ENCODE results near the gene ZNF774.

The ZNF774 gene

GRCh38 chr15:90407336-90407735, 55.3 kb downstream of the ZNF774 start (continued):
- TF ChIP-seq HIC1 (tag by site-specific recombination; IDR thresholded peaks at IDR 0.05) (no peak), ZNF549 (tag by site-specific recombination; IDR thresholded peaks at IDR 0.05) (no peak), KLF8 (tag by site-specific recombination; IDR thresholded peaks at IDR 0.05) (no peak), ZNF76 (tag by site-specific recombination; IDR thresholded peaks at IDR 0.05; ENCODE audit: borderline replicate concordance, low read depth) (no peak)

- no peak overlapping the region for H3K27ac ChIP-seq (ENCODE audit: extremely low read depth, low read depth, low read length)
- CTCF ChIA-PET: interaction anchor here (0.6 to 0.7 kb wide), 3 partner anchors 35 to 675 kb away, joined by 3 read pairs; no protein-coding TSS in a partner anchor
- no peak overlapping the region for H3K4me3 ChIP-seq (ENCODE audit: low read depth, low read length)
- H3K4me1 ChIP-seq (ENCODE audit: control insufficient read depth, insufficient read depth, low read length): peaks cover 25% of the 10 kb centered on the region
- no peaks in the 10 kb centered on the region for H3K36me3 ChIP-seq (ENCODE audit: control insufficient read depth in 2 of 2, insufficient read depth in 1 of 2, low read length in 2 of 2)
- POLR2A ChIA-PET: interaction anchor here (0.7 to 2.2 kb wide), 2 partner anchors 18 to 20 kb away, joined by 6 to 9 read pairs; partner anchors contain the start of gene IQGAP1
- H3K9me3 ChIP-seq (ENCODE audit: control insufficient read depth, insufficient read depth, low read depth, low read length): no peaks in the 10 kb centered on the region
- TF ChIP-seq ZNF555 (tag by site-specific recombination; conservative IDR thresholded peaks at IDR 0.05) (no peak), MEIS1 (CRISPR knock-in tag; IDR thresholded peaks at IDR 0.05; ENCODE audit: borderline replicate concordance) (no peak), ZNF391 (tag by site-specific recombination; IDR thresholded peaks at IDR 0.05; ENCODE audit: borderline replicate concordance, low read depth) (no peak), ZNF529 (tag by site-specific recombination; IDR thresholded peaks at IDR 0.05; ENCODE audit: insufficient replicate concordance) (no peak), ZNF549 (tag by site-specific recombination; IDR thresholded peaks at IDR 0.05) (no peak), ZNF26 (tag by site-specific recombination; IDR thresholded peaks at IDR 0.05) (no peak), ZBTB6 (tag by site-specific recombination; IDR thresholded peaks at IDR 0.05) (no peak), ZIC2 (tag by site-specific recombination; IDR thresholded peaks at IDR 0.05) (no peak), ZNF302 (tag by site-specific recombination; IDR thresholded peaks at IDR 0.05; ENCODE audit: low read depth) (no peak), ZNF148 (tag by site-specific recombination; IDR thresholded peaks at IDR 0.05; ENCODE audit: borderline replicate concordance) (no peak), ZFP3 (tag by site-specific recombination; IDR thresholded peaks at IDR 0.05; ENCODE audit: low read depth) (no peak), PRDM6 (tag by site-specific recombination; IDR thresholded peaks at IDR 0.05) (peak; percentile 32; the same call in 1 of the 2 replicates), ZFP41 (tag by site-specific recombination; IDR thresholded peaks at IDR 0.05; ENCODE audit: borderline replicate concordance) (no peak), ZNF692 (tag by site-specific recombination; IDR thresholded peaks at IDR 0.05) (peak; percentile 29; the same call in 1 of the 2 replicates), PRDM1 (tag by site-specific recombination; IDR thresholded peaks at IDR 0.05) (peak; percentile 65), KLF17 (tag by site-specific recombination; IDR thresholded peaks at IDR 0.05) (no peak), ZNF670 (tag by site-specific recombination; IDR thresholded peaks at IDR 0.05; ENCODE audit: low read depth) (no peak), ZNF843 (tag by site-specific recombination; IDR thresholded peaks at IDR 0.05) (no peak), GLIS1 (tag by site-specific recombination; IDR thresholded peaks at IDR 0.05) (no peak), ZNF677 (tag by site-specific recombination; IDR thresholded peaks at IDR 0.05) (no peak), ZNF777 (tag by site-specific recombination; IDR thresholded peaks at IDR 0.05; ENCODE audit: borderline replicate concordance) (no peak)
Measured at GRCh38 chr15:90407871-90408317, 55.8 kb downstream of the ZNF774 start.
